Stimulated activated memory B cell treated with anti-CD40 and anti-IgM and Interleukin-4, amounts not matched to agents 10 μg/mL and 1 μg/mL and 100 μg/mL, for 72 hours (primary cell): ENCODE data around the gene ZNF75A.

ENCODE experiments used
- ATAC-seq: fragments of 150-1000 bp; cut with Tn5 transposase; 2 replicates; pipeline ENCODE4 v1.10.0; 2021
- H3K27ac Mint-ChIP-seq: one replicate; pipeline ENCODE4 v1.8.0; 2022; ENCODE audit warnings: mild to moderate bottlenecking, mixed read lengths
- H3K27me3 Mint-ChIP-seq: one replicate; pipeline ENCODE4 v1.8.0; 2022; ENCODE audit warnings: mixed read lengths
- H3K36me3 Mint-ChIP-seq: one replicate; pipeline ENCODE4 v1.8.0; 2022; ENCODE audit warnings: mixed read lengths
- H3K4me1 Mint-ChIP-seq: one replicate; pipeline ENCODE4 v1.8.0; 2022; ENCODE audit warnings: mixed read lengths
- H3K4me3 Mint-ChIP-seq: one replicate; pipeline ENCODE4 v1.8.0; 2022; ENCODE audit warnings: mild to moderate bottlenecking, moderate library complexity, mixed read lengths
- H3K9me3 Mint-ChIP-seq: one replicate; pipeline ENCODE4 v1.8.0; 2022; ENCODE audit warnings: mixed read lengths

Gene ZNF75A

GRCh38 chr16:3327514-3327913 lies 22.2 kb downstream of the ZNF75A start:
- H3K27me3 Mint-ChIP-seq: no peaks in the 10 kb centered on the region
- ATAC-seq: no peak
- H3K27ac Mint-ChIP-seq: no peak overlapping the region
- H3K9me3 Mint-ChIP-seq: peaks cover 15% of the 10 kb centered on the region
- H3K4me1 Mint-ChIP-seq: no peaks in the 10 kb centered on the region
- H3K4me3 Mint-ChIP-seq: no peak overlapping the region
- H3K36me3 Mint-ChIP-seq: peaks cover 27% of the 10 kb centered on the region

GRCh38 chr16:3328104-3328503 lies 22.8 kb downstream of the ZNF75A start:
- H3K4me1 Mint-ChIP-seq: no peaks in the 10 kb centered on the region
- no peaks in the 10 kb centered on the region for H3K27me3 Mint-ChIP-seq
- H3K27ac Mint-ChIP-seq: no peak overlapping the region
- peaks cover 23% of the 10 kb centered on the region for H3K36me3 Mint-ChIP-seq
- H3K4me3 Mint-ChIP-seq: no peak overlapping the region
- H3K9me3 Mint-ChIP-seq: peaks cover 15% of the 10 kb centered on the region
- ATAC-seq: no peak

- H3K9me3 Mint-ChIP-seq: peaks cover 16% of the 10 kb centered on the region
- ATAC-seq: no peak
Observed at GRCh38 chr16:3328643-3329042, 23.3 kb downstream of the ZNF75A start.

GRCh38 chr16:3346041-3346440 lies 40.7 kb downstream of the ZNF75A start:
- ATAC-seq: no peak
- Mint-ChIP-seq H3K27me3 (no peaks in the 10 kb centered on the region), H3K27ac (no peak overlapping the region), H3K9me3 (peaks cover 3% of the 10 kb centered on the region), H3K4me1 (no peaks in the 10 kb centered on the region), H3K4me3 (no peak overlapping the region), H3K36me3 (no peaks in the 10 kb centered on the region)

More at GRCh38 chr16:3328643-3329042, 23.3 kb downstream of the ZNF75A start:
- Mint-ChIP-seq H3K36me3 (peaks cover 23% of the 10 kb centered on the region), H3K27me3 (no peaks in the 10 kb centered on the region), H3K4me3 (no peak overlapping the region), H3K27ac (no peak overlapping the region), H3K4me1 (no peaks in the 10 kb centered on the region)

- no peak for ATAC-seq
- H3K4me3 Mint-ChIP-seq: no peak overlapping the region
- H3K9me3 Mint-ChIP-seq: peaks cover 3% of the 10 kb centered on the region
- no peaks in the 10 kb centered on the region for H3K36me3 Mint-ChIP-seq
- H3K4me1 Mint-ChIP-seq: no peaks in the 10 kb centered on the region
- no peaks in the 10 kb centered on the region for H3K27me3 Mint-ChIP-seq
- H3K27ac Mint-ChIP-seq: no peak overlapping the region
Observed at GRCh38 chr16:3347586-3347985, 42.3 kb downstream of the ZNF75A start.

- no peaks in the 10 kb centered on the region for H3K4me1 Mint-ChIP-seq
- peaks cover 5% of the 10 kb centered on the region for H3K9me3 Mint-ChIP-seq
- ATAC-seq: no peak
- H3K4me3 Mint-ChIP-seq: no peak overlapping the region
- H3K27me3 Mint-ChIP-seq: no peaks in the 10 kb centered on the region
- H3K27ac Mint-ChIP-seq: no peak overlapping the region
- H3K36me3 Mint-ChIP-seq: no peaks in the 10 kb centered on the region
Observed at GRCh38 chr16:3348547-3349167, 43.4 kb downstream of the ZNF75A start.

GRCh38 chr16:3349175-3349574 lies 43.9 kb downstream of the ZNF75A start:
- H3K4me1 Mint-ChIP-seq: no peaks in the 10 kb centered on the region

GRCh38 chr16:3355589-3355988 lies 50.3 kb downstream of the ZNF75A start, which contains the start of gene OR2C1:
OR2C1 (plus strand) TSS chr16:3355889; CDS start chr16:3355941, 52 bp downstream.
- Mint-ChIP-seq H3K4me1 (no peaks in the 10 kb centered on the region), H3K27ac (no peak within 1 kb of the TSS), H3K36me3 (peaks cover 25% of the 10 kb centered on the region), H3K4me3 (no peak within 1 kb of the TSS), H3K9me3 (peaks cover 14% of the 10 kb centered on the region), H3K27me3 (peaks cover 21% of the 10 kb centered on the region)
- no peak for ATAC-seq

More at GRCh38 chr16:3349175-3349574, 43.9 kb downstream of the ZNF75A start:
- H3K36me3 Mint-ChIP-seq: peaks cover 1% of the 10 kb centered on the region
- no peaks in the 10 kb centered on the region for H3K27me3 Mint-ChIP-seq
- ATAC-seq: no peak
- H3K27ac Mint-ChIP-seq: no peak overlapping the region
- peaks cover 5% of the 10 kb centered on the region for H3K9me3 Mint-ChIP-seq
- no peak overlapping the region for H3K4me3 Mint-ChIP-seq

- peaks cover 28% of the 10 kb centered on the region for H3K36me3 Mint-ChIP-seq
- H3K27ac Mint-ChIP-seq: no peak overlapping the region
- no peaks in the 10 kb centered on the region for H3K4me1 Mint-ChIP-seq
- no peak overlapping the region for H3K4me3 Mint-ChIP-seq
- peaks cover 17% of the 10 kb centered on the region for H3K9me3 Mint-ChIP-seq
- H3K27me3 Mint-ChIP-seq: peaks cover 26% of the 10 kb centered on the region
- no peak for ATAC-seq
Observed at GRCh38 chr16:3356118-3356517, 50.8 kb downstream of the ZNF75A start.

- H3K9me3 Mint-ChIP-seq: peaks cover 15% of the 10 kb centered on the region
Observed at GRCh38 chr16:3358871-3359270, 53.6 kb downstream of the ZNF75A start.

GRCh38 chr16:3362931-3363330 lies 57.6 kb downstream of the ZNF75A start:
- Mint-ChIP-seq H3K27ac (no peak overlapping the region), H3K4me1 (peaks cover 7% of the 10 kb centered on the region), H3K36me3 (peaks cover 20% of the 10 kb centered on the region), H3K27me3 (peaks cover 16% of the 10 kb centered on the region), H3K9me3 (peaks cover 15% of the 10 kb centered on the region), H3K4me3 (no peak overlapping the region)
- ATAC-seq: no peak

More at GRCh38 chr16:3358871-3359270, 53.6 kb downstream of the ZNF75A start:
- Mint-ChIP-seq H3K4me1 (no peaks in the 10 kb centered on the region), H3K36me3 (peaks cover 28% of the 10 kb centered on the region), H3K27me3 (peaks cover 26% of the 10 kb centered on the region), H3K4me3 (no peak overlapping the region), H3K27ac (no peak overlapping the region)
- no peak for ATAC-seq

- no peak overlapping the region for H3K4me3 Mint-ChIP-seq
- no peak for ATAC-seq
- H3K4me1 Mint-ChIP-seq: peaks cover 7% of the 10 kb centered on the region
- peaks cover 15% of the 10 kb centered on the region for H3K9me3 Mint-ChIP-seq
- H3K36me3 Mint-ChIP-seq: peaks cover 20% of the 10 kb centered on the region
- H3K27me3 Mint-ChIP-seq: peaks cover 16% of the 10 kb centered on the region
- no peak overlapping the region for H3K27ac Mint-ChIP-seq
Observed at GRCh38 chr16:3363793-3364192, 58.5 kb downstream of the ZNF75A start.

GRCh38 chr16:3364774-3365427 lies 59.6 kb downstream of the ZNF75A start:
- peak; percentile 98 for ATAC-seq
- H3K27me3 Mint-ChIP-seq: peaks cover 12% of the 10 kb centered on the region
- peak overlapping the region; percentile 82 for H3K4me3 Mint-ChIP-seq
- peaks cover 7% of the 10 kb centered on the region for H3K4me1 Mint-ChIP-seq
- peaks cover 20% of the 10 kb centered on the region for H3K36me3 Mint-ChIP-seq
- H3K27ac Mint-ChIP-seq: peak overlapping the region; percentile 89
- H3K9me3 Mint-ChIP-seq: peaks cover 15% of the 10 kb centered on the region
